Measurements from ENCODE around the gene NAIF1.

DNA sequence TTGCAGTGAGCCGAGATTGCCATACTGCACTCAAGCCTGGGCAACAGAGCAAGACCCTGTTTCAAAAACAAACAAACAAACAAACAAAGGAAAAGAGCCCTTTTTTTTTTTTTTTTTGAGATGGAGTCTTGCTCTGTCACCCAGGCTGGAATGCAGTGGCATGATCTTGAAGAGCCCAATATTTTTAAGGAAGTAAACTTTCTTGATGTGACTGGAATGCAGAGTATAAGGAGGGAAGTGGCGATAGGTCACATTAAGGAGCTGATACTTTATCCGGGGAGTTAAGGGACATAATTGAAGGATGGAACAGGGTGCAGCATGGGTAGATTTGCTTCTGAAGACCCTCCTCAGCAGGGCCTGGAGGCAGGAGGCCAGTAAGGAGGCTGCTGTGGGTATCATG is 13.0 kb downstream of the NAIF1 start:
- TF ChIP-seq ZBTB7A (IDR thresholded peaks at IDR 0.05; ENCODE audit: low read depth) = no peak
- TF ChIP-seq FOXM1 (IDR thresholded peaks at IDR 0.05; ENCODE audit: borderline replicate concordance, low read depth) = no peak
- TF ChIP-seq, protein P1, sequence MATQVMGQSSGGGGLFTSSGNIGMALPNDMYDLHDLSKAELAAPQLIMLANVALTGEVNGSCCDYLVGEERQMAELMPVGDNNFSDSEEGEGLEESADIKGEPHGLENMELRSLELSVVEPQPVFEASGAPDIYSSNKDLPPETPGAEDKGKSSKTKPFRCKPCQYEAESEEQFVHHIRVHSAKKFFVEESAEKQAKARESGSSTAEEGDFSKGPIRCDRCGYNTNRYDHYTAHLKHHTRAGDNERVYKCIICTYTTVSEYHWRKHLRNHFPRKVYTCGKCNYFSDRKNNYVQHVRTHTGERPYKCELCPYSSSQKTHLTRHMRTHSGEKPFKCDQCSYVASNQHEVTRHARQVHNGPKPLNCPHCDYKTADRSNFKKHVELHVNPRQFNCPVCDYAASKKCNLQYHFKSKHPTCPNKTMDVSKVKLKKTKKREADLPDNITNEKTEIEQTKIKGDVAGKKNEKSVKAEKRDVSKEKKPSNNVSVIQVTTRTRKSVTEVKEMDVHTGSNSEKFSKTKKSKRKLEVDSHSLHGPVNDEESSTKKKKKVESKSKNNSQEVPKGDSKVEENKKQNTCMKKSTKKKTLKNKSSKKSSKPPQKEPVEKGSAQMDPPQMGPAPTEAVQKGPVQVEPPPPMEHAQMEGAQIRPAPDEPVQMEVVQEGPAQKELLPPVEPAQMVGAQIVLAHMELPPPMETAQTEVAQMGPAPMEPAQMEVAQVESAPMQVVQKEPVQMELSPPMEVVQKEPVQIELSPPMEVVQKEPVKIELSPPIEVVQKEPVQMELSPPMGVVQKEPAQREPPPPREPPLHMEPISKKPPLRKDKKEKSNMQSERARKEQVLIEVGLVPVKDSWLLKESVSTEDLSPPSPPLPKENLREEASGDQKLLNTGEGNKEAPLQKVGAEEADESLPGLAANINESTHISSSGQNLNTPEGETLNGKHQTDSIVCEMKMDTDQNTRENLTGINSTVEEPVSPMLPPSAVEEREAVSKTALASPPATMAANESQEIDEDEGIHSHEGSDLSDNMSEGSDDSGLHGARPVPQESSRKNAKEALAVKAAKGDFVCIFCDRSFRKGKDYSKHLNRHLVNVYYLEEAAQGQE (IDR thresholded peaks at IDR 0.05; ENCODE audit: low read depth) = no peak
- TF ChIP-seq, protein P2, sequence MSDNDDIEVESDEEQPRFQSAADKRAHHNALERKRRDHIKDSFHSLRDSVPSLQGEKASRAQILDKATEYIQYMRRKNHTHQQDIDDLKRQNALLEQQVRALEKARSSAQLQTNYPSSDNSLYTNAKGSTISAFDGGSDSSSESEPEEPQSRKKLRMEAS (IDR thresholded peaks at IDR 0.05) = no peak
- TF ChIP-seq RAD21 (IDR thresholded peaks at IDR 0.05; ENCODE audit: low read depth) = no peak
- no peak for TF ChIP-seq EGR1 (IDR thresholded peaks at IDR 0.05)
- TF ChIP-seq CEBPB (IDR thresholded peaks at IDR 0.05) = no peak

All from Ishikawa (cell line).